SKM-1 treated with dmso at 0.1 percent for 144 hours (cell line): ENCODE results near the gene LGI1.
"Not testable (repeated sequence)": the region's sequence is repeated elsewhere in the genome, so short reads cannot be mapped to it uniquely, and the experiment has no call there.

Source experiments
- DNase-seq: peaks from one replicate; lab custom pipeline; 2025; ENCODE audit not compliant: unreplicated experiment; lab: John Stamatoyannopoulos, UW

Gene LGI1

DNA sequence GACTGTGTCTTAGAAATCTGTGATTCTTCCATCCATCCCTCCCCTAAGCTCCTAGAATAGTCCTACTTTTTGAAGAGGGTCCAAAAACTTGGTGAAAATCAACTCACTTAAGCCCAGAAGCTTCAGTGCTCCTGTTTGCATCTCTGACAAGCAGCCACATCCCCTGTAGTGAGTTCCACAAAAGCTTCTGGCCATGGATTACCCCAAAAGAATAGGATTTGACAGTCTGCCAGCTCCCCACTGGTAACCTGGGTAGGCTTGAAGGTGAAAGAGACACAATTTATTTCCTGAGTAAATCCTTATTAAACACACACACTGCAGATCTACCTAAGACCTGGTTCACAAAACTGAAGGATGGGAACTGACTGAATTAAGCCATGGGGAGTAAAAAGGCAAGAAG is 46.5 kb downstream of the LGI1 start:
- DNase-seq = no peak

DNA sequence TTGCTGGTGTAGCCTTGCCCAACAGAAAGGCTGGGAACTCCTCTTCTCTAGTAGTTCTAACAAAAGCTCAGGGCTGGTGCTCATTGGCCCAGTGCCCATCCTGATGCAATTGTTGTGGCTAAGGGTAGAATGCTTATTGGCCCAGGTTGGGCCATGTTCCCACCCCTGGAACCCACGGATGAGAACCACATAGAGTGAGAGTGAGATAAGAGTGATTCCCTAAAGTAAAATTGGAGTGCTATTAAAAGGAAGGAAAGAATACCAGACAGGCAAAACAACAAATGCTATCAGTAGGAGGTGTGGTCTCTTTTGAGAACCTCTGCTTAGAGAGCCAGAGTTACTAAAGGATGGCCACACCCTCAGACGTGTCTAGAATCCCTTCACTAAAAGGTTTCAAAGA is 49.2 kb downstream of the LGI1 start:
- no peak for DNase-seq

DNA sequence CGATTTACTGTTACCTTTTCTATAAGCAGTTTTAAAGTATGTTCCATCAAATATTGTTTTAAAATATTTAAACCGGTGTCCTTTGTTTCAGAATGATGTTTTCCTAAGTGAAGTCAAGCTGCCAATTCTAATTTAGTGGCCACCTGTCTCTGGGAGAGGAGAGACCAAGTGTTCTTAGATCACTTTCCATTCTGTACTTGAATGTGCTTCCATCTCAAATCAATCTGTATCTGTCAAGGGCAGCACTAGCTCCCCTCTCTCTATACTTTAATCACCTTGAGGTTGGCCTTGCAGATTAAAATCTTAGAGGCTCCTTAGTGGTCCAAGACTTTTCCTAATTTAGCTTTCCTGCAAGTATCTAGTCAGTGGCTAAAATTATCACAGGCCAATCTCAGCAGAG is 49.6 kb downstream of the LGI1 start:
- DNase-seq = no peak

DNA sequence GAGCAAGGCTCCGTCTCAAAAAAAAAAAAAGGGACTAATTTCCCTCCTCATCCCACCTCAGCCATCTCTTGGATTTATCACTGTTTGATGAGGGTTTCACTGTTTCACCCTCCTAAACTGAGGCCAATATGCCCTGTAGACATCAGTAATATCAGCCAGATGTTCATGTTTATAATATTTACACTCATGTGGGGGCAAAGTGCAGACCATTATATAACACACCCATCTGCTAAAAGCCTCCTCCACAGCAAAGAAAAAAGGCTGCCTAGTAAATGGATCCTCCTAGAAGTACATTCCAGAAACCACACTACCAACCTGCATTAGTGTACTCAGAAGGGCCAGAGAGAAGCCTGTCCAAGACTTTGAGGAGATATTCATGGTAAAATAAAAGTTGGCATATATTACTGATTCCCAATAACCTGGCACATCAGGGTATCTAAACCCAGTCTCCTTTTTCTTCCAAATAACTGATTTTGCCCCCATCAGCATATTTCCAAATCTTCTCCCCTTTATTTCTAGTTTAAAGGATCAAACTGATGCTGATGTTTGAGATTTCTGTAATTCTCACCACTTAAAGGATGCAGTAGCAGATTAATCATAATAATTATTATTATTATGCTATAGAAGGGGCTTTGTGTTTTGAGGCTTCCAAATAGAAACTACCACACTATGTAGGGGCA is 55.1 kb downstream of the LGI1 start:
- no peak for DNase-seq

DNA sequence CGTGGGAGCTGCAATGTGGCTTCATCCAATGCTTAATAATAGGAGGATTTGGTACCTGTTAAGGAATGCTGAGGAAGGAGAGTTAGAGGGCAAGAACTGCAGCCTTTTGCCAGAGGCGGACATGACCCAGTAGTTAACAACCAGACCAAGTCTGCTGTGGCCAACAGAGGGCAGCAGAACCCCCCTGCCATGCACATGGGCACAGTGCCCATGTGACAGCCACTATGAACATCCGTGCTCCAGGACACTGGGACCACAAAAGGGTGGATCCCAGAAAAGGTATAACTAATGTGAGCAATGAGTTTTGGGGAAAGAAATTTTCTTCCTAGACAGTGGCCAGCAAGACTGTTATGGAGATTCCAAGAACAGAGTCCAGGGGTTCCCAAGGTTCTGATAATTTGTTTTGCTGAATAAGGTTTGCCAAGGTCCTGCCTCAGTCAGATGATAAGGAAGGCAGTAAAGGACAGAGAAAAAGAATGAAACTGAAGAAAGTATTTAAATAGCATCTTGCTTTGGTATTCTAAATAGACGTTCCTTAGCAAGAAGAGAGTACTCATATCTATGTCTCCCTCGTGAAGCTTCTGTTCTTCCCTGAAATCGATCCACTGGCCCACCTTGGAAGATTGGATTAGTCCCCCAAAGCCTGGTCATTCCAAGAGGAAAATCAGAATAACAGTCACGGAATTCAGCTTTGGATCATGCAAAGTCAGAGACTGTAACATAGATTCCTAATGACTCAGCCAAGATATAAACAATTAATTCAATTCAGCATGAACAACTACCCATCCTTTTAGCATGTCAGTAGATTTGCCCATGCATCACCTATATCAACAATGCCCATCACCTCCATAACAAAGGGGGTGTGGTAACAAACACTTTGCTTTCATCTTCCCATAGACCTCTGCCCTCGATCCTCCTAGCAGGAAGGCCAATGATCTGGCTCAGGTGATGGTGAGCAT is 56.0 kb downstream of the LGI1 start:
- DNase-seq = peak; percentile 33

DNA sequence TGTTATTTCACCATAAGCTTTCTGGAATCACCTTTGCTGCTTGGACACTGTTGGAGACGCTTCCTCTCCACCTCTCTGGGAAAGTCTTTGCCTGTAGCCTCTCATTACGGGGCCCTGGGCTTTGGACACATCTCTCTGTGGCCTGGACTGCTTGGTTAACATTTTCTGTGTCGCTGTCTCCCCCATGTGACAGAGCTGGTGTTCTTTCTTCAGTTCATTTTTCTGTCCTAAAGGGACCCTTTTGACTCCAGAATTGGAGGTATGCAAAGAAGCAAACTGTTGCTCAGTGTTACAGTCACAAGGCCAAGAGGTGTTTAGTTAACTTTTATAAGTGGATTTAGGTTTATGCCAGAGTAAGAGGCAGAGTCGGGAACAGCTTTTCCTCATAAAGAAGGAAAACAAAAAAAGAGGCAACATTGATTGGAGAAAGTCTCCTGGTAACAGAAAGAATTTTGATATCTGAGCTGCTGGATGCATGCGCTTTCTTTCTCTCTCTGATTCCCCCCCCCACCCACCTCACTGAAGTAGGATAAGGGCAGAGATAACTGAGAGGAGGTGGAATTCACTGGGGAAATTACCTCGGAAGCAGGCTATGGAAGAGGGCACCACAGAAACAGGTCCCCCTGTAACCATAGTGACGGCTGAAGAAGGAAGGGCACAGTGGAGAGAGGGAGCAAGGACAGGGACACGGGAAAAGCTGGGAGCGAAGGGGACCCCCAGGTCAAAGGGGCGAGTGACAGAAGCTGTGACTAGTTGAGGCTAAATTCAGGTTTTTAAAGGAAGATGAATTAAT is 57.8 kb downstream of the LGI1 start:
- no peak for DNase-seq

DNA sequence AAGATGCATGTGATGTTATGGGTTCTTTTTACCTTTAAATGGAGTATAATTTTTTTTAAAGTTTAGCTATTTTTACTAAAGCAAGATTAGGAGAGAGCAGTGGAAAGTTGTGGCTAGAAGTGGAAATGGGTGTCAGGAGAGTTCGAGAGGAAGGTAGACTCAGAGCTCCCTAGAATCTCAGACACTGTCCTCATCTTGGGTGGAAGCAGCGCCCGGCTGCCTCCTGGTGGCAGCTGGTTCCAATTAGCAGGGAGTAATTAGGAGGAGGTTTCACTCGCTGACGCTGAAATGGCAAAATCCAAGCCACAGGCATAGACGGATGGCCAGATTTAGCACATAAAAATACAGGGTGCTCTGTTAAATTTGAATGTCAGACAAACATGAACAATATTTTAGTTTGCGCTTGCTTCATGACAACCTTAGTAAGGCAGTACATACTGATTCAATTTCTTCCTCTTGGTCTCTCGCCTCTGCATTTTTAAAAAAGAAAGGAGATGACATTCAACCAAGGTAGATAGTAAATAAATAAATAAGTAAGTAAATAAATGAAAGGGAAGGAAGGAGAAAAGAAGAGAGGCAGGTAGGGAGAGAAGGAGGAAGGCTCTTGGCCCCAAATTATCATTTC is 58.5 kb downstream of the LGI1 start:
- DNase-seq = peak; percentile 54

DNA sequence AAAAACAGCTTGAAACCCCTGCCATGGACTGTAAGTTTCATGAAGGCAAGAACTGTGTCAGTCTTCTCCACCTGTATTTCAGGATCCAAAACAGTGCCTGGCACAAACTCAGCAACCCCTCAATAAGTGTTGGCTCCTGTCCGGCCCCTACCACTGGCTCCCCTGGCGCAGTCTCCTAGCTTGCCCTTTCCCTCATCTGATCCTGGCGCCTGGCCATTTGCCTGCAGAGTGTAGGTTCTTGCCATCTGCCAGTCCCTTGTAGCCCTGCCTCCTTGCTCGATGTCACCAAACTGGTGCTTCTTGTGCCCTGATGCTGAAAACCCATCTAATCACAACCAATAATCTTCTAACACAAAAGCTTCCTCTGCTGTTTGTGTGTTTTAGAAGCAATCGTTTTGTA is 60.4 kb downstream of the LGI1 start:
- no peak for DNase-seq

DNA sequence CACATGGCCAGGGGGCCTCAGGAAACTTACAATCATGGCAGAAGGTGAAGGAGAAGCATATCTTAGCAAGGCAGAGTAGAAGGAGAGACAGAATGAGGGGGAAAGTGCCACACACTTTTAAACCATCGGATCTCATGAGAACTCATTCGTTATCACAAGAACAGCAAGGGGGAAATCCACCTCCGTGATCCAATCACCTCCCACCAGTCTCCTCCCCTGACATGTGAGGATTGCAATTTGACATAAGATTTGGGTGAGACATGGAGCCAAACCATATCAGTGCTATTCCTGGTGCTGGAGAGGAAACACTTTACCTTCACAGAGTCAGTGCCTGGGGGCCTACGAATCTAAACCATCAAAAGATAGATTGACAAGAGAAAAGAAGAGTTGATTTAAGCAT is 61.8 kb downstream of the LGI1 start:
- no peak for DNase-seq

DNA sequence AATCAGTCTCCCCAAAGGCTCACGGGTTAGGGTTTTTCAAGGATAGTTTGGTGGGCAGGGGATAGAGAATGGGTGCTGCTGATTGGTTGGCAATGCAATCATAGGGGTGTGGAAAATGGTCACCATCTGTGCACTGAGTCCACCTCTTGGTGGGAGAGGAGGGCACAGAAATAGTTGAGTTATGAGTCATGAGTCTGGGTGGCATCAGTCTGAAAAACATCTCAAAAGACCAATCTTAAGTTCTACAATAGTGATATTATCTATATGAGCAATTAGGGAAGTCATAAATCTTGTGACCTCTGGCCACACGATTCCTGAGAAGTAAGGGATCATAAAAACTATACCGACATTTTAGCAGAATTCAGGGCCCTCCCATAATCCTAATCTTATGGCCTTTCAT is 62.7 kb downstream of the LGI1 start:
- no peak for DNase-seq

DNA sequence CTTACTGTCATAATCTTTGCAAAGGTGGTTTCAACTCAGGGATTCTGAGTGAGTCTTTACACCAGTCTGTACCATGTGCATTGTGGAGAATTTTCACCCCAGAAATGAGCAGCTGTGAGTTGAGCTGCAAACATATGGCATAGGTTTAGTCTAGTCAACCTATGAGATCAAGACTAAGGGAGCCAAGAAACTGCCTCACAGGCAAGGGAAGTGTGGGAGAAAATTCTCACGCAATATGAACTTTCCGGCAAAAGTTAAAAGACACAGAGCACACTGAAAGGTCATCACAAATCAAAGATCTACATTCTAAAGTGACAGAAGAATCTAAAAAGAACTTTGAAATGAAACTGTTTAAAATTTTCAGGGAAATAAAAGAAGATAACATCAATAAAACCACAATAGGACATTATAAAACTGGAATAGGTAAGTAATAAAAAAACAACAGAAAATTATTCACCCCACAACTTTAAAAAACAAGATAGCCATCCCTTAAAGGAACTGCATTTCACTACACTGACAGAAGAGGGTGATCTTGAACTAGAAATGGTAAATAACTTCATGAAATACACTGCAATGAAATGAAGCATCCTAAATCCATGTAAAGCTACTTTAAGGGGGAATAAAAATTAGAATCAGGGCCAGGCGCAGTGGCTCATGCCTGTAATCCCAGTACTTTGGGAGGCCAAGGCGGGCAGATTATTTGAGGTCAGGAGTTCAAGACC is 63.5 kb downstream of the LGI1 start:
- DNase-seq = no peak

DNA sequence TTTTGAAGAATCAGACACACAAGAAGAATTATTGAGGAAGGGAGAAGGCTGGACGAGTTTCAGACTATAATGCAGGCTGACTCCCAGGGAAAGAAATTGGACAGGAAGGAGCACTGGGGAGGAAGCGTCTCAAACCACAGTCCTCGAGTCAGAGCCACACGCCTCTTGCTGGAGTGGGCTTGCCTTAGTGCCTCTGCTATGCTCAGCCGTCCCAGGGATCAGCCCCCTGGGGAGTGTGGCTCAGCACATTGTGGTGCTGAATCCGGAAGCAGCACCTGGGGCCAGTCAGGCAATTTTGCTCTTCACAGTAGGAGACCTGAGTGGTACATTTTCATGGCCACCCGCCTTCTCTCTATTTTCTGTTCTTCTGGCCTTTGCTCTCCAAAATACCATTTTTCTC is 68.6 kb downstream of the LGI1 start:
- no peak for DNase-seq

DNA sequence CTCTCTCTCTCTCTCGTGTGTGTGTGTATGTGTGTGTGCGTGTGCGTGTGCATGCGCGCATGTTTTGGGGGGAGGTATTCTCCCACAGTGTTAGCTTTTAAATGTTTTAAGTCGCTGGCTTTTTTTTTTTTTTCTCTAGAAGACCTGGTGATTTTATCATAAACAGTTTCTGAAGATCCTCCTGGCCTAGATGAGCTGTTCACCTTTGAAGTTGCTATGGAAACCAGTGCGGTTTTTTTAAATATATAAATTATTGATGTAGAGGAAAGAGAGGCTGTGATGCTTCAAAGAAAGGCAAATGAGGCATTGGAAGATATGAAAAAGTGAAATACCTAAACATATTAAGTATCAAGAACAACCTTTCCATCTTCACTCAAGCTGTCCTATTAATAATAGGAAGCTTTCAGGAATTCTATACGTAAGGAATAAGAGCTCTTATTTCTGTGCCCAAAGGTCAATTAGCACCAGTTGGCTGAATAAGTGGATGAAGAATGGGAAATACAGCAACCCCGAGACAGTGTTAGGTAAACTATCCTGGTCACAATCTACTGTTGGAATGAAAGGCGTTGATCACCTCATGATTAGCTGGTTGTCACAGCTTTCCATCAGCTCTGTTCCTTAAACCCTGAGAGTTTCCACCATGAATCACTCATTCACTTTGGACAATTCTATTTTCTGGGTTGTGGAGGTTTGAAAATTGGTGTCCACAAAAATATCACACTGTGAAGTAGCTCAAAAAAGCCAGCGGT is 69.5 kb downstream of the LGI1 start:
- no peak for DNase-seq

DNA sequence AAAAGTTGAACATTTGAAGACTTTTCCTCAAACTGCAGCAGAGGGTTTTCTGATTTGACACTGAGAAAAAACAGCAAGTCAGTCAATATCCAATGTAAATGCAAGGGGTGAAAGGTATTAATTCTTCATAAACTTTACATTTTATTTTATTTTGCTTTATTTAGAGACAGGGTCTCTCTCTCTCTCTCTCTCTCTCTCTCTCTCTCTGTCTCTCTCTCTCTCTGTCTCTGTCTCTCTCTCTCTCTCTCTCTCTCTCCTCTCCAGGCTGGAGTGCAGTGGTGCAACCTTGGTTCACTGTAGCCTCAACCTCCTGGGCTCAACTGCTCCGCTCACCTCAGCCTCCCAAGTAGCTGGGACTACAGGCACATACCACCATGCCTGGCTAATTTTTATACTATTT is 73.3 kb downstream of the LGI1 start:
- DNase-seq = not testable (repeated sequence)

DNA sequence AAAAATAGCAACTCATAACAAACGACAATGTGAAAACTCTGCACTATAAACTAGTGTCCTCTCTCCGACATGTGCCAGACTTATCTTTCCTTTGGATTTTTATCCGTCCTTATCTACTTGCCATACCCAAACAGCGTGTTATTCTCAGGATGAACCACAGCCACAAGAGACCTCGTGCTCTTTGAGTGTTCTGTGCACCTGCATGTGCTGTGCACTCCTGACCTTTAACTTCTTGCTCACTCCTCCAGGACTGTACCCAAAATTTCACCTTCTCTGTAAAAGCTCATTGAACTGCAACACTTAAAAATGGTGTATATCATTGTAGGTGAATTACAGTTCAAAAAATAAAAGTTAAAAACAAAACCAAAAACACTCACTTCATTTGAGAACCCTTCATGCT is 78.0 kb downstream of the LGI1 start:
- DNase-seq = no peak

DNA sequence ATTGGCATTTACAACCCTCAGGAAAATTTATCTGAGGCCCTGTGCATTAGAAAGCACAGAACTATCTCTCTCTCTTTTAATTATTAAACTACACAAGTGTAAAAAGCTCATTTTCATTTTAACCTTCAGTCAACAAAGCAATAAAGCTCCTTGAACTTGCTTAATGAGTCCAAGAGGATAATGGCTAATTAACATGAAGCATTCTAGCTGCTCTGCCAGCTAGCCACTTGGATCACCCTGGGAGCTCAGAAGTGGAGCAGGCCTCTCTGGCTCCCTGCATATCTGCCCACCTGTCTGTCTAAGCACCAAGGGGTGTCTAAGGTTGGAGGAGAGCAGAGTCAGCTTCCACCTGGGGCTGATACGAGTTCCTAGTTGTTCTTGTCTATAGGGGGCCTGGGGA is 80.1 kb downstream of the LGI1 start:
- no peak for DNase-seq

DNA sequence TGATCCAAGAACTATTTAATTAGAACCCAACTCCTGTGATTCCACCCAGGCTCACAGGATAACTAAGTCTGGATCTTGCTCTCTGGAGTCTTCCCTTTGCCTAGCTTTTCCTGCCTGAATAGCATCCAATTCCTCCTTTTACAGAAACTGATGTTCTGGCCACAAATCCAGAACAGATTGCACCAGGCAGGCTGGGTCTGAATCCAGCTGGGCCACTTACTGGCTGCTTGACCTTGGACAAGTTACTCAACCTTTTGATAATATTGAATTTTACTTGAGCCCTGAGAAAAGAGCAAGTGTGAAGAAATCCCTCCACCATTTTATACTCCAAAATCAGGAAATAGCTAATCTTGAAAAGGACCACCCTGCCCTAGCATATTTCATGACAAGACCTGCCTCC is 80.5 kb downstream of the LGI1 start:
- no peak for DNase-seq

DNA sequence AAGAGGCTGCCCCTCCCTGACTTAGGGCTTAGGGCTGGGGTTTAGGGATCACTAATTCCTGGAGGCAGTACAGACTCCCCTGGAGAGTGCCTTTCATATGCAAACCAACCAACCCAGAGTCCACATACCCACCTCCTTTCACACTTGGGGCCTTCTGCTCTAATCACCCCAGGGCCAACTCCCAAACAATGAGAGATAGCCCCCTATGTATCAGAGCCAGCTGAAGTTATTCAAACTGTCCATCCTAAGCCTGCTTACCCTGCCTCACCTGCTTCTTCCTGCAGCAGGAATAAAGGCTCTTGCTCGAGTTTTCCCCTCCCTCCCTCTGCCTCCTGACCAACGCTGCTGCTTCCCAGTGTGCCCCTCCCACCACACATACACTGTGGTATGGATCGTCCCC is 84.2 kb downstream of the LGI1 start:
- DNase-seq = no peak

DNA sequence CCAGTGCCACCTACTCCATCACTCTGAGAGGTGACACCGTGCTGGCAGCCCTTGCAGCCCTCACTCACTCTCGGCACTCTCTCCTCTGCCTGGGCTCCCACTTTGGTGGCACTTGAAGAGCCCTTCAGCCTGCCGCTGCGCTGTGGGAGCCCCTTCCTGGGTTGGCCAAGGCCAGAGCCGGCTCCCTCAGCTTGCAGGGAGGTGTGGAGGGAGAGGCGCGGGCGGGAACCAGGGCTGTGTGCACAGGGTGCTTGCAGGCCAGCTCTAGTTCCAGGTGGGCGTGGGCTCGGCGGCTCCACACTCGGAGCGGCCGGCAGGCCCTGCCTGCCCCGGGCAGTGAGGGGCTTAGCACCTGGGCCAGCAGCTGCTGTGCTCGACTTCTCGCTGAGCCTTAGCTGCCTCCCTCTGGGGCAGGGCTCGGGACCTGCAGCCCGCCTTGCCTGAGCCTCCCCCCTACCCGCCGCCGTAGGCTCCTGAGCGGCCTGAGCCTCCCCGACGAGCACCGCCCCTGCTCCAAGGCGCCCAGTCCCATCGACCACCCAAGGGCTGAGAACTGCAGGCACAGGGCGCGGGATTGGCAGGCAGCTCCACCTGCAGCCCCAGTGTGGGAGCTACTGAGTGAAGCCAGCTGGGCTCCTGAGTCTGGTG is 87.4 kb downstream of the LGI1 start:
- no peak for DNase-seq
